ENCODE results near the gene CAMSAP1.

Gene CAMSAP1

DNA sequence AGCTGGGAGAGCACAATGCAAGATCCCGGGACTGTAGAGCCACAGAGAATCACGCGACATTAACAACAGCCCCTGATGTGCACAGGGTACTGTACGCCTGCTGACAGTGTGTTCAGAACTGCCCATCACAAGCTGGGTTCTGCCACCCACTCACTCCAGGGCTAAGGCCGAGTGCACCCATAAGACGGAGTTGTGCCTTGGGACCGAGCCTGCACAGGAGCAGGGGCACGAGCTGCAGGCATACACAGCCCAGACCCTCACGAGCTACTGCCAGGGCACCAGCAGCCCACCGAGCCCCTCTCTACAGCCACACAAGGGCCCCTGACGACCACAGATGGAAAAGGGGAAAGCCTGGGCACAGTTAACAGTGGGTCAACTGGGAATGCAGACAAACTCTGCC is 67.8 kb downstream of the CAMSAP1 start:
- Mint-ChIP-seq H3K27ac (no peak overlapping the region), H3K9me3 (peaks cover 7% of the 10 kb centered on the region), H3K27me3 (ENCODE audit: low read depth) (no peaks in the 10 kb centered on the region)

GRCh38 chr9:135835131-135835530 is 72.2 kb downstream of the CAMSAP1 start:
- H3K36me3 Mint-ChIP-seq (ENCODE audit: low read depth): no peaks in the 10 kb centered on the region
- H3K4me1 Mint-ChIP-seq (ENCODE audit: low read depth): no peaks in the 10 kb centered on the region
- H3K27ac Mint-ChIP-seq: no peak overlapping the region
- peaks cover 4% of the 10 kb centered on the region for H3K9me3 Mint-ChIP-seq
- H3K27me3 Mint-ChIP-seq (ENCODE audit: low read depth): no peaks in the 10 kb centered on the region
- no peak overlapping the region for H3K4me3 Mint-ChIP-seq

More for the DNA sequence above, 67.8 kb downstream of the CAMSAP1 start:
- peaks cover 10% of the 10 kb centered on the region for H3K36me3 Mint-ChIP-seq (ENCODE audit: low read depth)
- no peak overlapping the region for H3K4me3 Mint-ChIP-seq
- H3K4me1 Mint-ChIP-seq (ENCODE audit: low read depth): no peaks in the 10 kb centered on the region

DNA sequence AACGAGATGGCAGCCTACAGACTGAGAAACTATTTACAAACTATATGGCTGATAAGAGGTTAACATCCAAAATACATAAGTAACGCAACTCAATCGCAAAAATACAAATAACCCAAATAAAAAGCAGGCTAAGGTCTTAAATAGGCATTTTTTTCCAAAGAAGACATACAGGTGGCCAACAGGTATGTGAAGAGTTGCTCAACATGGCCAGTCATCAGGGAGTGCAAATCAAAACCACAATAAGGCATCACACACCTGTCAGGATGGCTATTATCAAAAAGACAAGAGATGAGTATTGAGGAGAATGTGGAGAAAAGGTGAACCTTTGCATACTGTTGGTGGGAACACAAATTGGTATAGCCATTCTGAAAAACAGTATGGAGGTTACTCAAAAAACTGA is 73.5 kb downstream of the CAMSAP1 start:
- Mint-ChIP-seq H3K36me3 (ENCODE audit: low read depth) (peaks cover 3% of the 10 kb centered on the region), H3K27me3 (ENCODE audit: low read depth) (no peaks in the 10 kb centered on the region), H3K9me3 (peaks cover 12% of the 10 kb centered on the region)

GRCh38 chr9:135830496-135830895 is 76.8 kb downstream of the CAMSAP1 start:
- H3K4me1 Mint-ChIP-seq (ENCODE audit: low read depth): no peaks in the 10 kb centered on the region
- H3K27ac Mint-ChIP-seq: no peak overlapping the region
- no peaks in the 10 kb centered on the region for H3K27me3 Mint-ChIP-seq (ENCODE audit: low read depth)
- no peak overlapping the region for H3K4me3 Mint-ChIP-seq
- peaks cover 12% of the 10 kb centered on the region for H3K36me3 Mint-ChIP-seq (ENCODE audit: low read depth)
- H3K9me3 Mint-ChIP-seq: peaks cover 22% of the 10 kb centered on the region

More for the DNA sequence above, 73.5 kb downstream of the CAMSAP1 start:
- H3K4me1 Mint-ChIP-seq (ENCODE audit: low read depth): no peaks in the 10 kb centered on the region
- no peak overlapping the region for H3K27ac Mint-ChIP-seq
- H3K4me3 Mint-ChIP-seq: no peak overlapping the region

- Mint-ChIP-seq H3K4me3 (no peak overlapping the region), H3K9me3 (peaks cover 22% of the 10 kb centered on the region), H3K27ac (no peak overlapping the region), H3K4me1 (ENCODE audit: low read depth) (no peaks in the 10 kb centered on the region), H3K27me3 (ENCODE audit: low read depth) (no peaks in the 10 kb centered on the region), H3K36me3 (ENCODE audit: low read depth) (peaks cover 13% of the 10 kb centered on the region)
Measured at GRCh38 chr9:135828656-135829055, 78.7 kb downstream of the CAMSAP1 start.

GRCh38 chr9:135827866-135828580 is 79.3 kb downstream of the CAMSAP1 start:
- H3K9me3 Mint-ChIP-seq: peaks cover 22% of the 10 kb centered on the region
- H3K27me3 Mint-ChIP-seq (ENCODE audit: low read depth): no peaks in the 10 kb centered on the region
- no peaks in the 10 kb centered on the region for H3K4me1 Mint-ChIP-seq (ENCODE audit: low read depth)
- no peak overlapping the region for H3K27ac Mint-ChIP-seq
- no peak overlapping the region for H3K4me3 Mint-ChIP-seq
- peaks cover 18% of the 10 kb centered on the region for H3K36me3 Mint-ChIP-seq (ENCODE audit: low read depth)

GRCh38 chr9:135827301-135827700 is 80.0 kb downstream of the CAMSAP1 start:
- Mint-ChIP-seq H3K27me3 (ENCODE audit: low read depth) (no peaks in the 10 kb centered on the region), H3K4me3 (no peak overlapping the region), H3K9me3 (peaks cover 22% of the 10 kb centered on the region), H3K36me3 (ENCODE audit: low read depth) (peaks cover 20% of the 10 kb centered on the region), H3K4me1 (ENCODE audit: low read depth) (no peaks in the 10 kb centered on the region), H3K27ac (no peak overlapping the region)

DNA sequence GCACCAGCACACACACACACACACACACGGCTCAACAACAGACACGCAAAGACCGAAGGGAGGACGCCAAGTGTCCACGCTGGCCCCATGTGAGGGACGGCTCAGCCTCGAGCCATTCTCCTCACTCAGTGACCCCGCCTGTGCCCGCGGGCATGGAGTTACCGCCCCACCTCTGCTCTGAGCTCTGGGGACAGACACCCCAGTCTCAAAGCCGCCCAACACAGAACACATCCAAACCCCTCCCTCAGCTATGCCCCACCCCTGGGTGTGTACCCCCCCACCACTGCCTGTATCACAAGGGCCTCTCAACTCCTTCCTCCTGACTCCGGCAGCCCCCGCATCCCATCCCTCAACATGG is 81.2 kb downstream of the CAMSAP1 start:
- no peaks in the 10 kb centered on the region for H3K4me1 Mint-ChIP-seq (ENCODE audit: low read depth)
- no peaks in the 10 kb centered on the region for H3K27me3 Mint-ChIP-seq (ENCODE audit: low read depth)
- no peak overlapping the region for H3K27ac Mint-ChIP-seq

GRCh38 chr9:135825435-135826187 is 81.7 kb downstream of the CAMSAP1 start:
- peaks cover 20% of the 10 kb centered on the region for H3K36me3 Mint-ChIP-seq (ENCODE audit: low read depth)
- peaks cover 21% of the 10 kb centered on the region for H3K9me3 Mint-ChIP-seq
- no peak overlapping the region for H3K4me3 Mint-ChIP-seq
- no peaks in the 10 kb centered on the region for H3K4me1 Mint-ChIP-seq (ENCODE audit: low read depth)
- no peak overlapping the region for H3K27ac Mint-ChIP-seq
- no peaks in the 10 kb centered on the region for H3K27me3 Mint-ChIP-seq (ENCODE audit: low read depth)

More for the DNA sequence above, 81.2 kb downstream of the CAMSAP1 start:
- Mint-ChIP-seq H3K9me3 (peaks cover 22% of the 10 kb centered on the region), H3K4me3 (no peak overlapping the region), H3K36me3 (ENCODE audit: low read depth) (peaks cover 20% of the 10 kb centered on the region)

DNA sequence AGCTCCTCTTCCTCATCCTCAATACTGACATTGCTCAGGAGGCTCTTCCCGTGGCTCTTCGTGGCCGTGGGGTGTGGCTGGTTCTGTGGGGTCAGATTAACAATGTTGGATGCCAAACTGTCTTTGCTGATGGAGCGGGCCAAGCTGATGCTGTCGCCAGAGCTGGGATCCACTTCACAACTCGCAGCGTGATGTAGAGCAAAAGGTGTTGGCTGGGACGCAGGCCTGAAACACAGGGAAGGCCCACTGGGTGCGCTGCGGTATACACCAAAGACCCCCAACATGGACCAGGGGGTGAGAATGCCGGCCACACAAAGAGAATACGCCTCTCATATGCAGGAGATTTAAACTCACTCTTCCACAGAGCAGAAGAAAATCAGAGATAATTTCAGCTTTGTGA is 84.3 kb downstream of the CAMSAP1 start:
- Mint-ChIP-seq H3K4me3 (no peak overlapping the region), H3K4me1 (ENCODE audit: low read depth) (no peaks in the 10 kb centered on the region), H3K9me3 (peaks cover 1% of the 10 kb centered on the region), H3K27me3 (ENCODE audit: low read depth) (no peaks in the 10 kb centered on the region), H3K27ac (no peak overlapping the region), H3K36me3 (ENCODE audit: low read depth) (peaks cover 9% of the 10 kb centered on the region)

DNA sequence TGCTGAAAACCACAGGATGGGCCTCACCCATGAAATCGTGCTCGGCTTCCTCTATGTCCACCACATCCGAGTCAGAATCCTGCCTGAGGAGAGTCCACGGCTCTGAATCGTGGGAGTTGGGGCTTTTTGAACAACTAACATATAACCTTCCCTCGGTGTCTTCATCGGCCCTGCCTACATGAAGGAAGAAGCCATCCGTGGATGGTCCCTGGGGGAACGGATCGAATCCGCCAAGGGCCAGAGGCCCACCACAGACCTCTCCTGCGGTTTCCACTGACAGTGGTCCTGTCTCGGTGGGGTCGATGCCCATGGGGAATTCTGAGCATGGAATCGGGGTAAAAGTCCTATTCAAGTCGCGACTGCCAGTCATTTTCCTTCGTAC is 85.0 kb downstream of the CAMSAP1 start:
- H3K9me3 Mint-ChIP-seq: no peaks in the 10 kb centered on the region
- H3K27me3 Mint-ChIP-seq (ENCODE audit: low read depth): no peaks in the 10 kb centered on the region
- peaks cover 8% of the 10 kb centered on the region for H3K36me3 Mint-ChIP-seq (ENCODE audit: low read depth)
- no peak overlapping the region for H3K4me3 Mint-ChIP-seq
- no peak overlapping the region for H3K27ac Mint-ChIP-seq
- H3K4me1 Mint-ChIP-seq (ENCODE audit: low read depth): no peaks in the 10 kb centered on the region

- Mint-ChIP-seq H3K9me3 (no peaks in the 10 kb centered on the region), H3K4me1 (ENCODE audit: low read depth) (no peaks in the 10 kb centered on the region), H3K36me3 (ENCODE audit: low read depth) (peaks cover 8% of the 10 kb centered on the region), H3K4me3 (no peak overlapping the region), H3K27me3 (ENCODE audit: low read depth) (no peaks in the 10 kb centered on the region), H3K27ac (no peak overlapping the region)
Measured at GRCh38 chr9:135821733-135822373, 85.5 kb downstream of the CAMSAP1 start.

DNA sequence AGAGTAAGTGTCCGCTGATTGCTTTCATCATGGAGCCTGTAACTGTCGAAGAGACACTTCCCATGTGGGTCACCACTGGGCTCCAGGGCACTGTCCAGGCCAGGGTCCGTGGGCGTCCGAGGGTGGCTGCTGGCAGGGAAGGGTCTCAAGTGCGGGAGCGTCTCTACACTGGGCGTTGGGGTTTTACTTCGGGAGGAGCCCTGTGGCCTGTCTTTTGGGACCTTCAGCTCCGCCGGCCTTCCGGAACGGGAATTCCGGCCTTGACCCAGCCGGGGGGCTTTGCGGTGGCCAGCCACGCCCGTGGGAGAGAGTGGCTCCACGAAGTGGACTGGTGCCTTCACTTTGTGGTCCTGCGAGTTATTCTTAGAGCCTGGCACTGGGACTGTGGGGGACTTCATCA is 86.2 kb downstream of the CAMSAP1 start:
- Mint-ChIP-seq H3K36me3 (ENCODE audit: low read depth) (peaks cover 11% of the 10 kb centered on the region), H3K27ac (no peak overlapping the region)

GRCh38 chr9:135820661-135821060 is 86.7 kb downstream of the CAMSAP1 start:
- no peaks in the 10 kb centered on the region for H3K27me3 Mint-ChIP-seq (ENCODE audit: low read depth)
- H3K9me3 Mint-ChIP-seq: no peaks in the 10 kb centered on the region
- H3K4me1 Mint-ChIP-seq (ENCODE audit: low read depth): no peaks in the 10 kb centered on the region
- H3K27ac Mint-ChIP-seq: no peak overlapping the region
- H3K4me3 Mint-ChIP-seq: no peak overlapping the region
- H3K36me3 Mint-ChIP-seq (ENCODE audit: low read depth): peaks cover 11% of the 10 kb centered on the region

More for the DNA sequence above, 86.2 kb downstream of the CAMSAP1 start:
- H3K9me3 Mint-ChIP-seq: no peaks in the 10 kb centered on the region
- no peaks in the 10 kb centered on the region for H3K27me3 Mint-ChIP-seq (ENCODE audit: low read depth)
- H3K4me3 Mint-ChIP-seq: no peak overlapping the region
- no peaks in the 10 kb centered on the region for H3K4me1 Mint-ChIP-seq (ENCODE audit: low read depth)

- Mint-ChIP-seq H3K27ac (no peak overlapping the region), H3K4me3 (no peak overlapping the region), H3K4me1 (ENCODE audit: low read depth) (no peaks in the 10 kb centered on the region), H3K27me3 (ENCODE audit: low read depth) (no peaks in the 10 kb centered on the region), H3K36me3 (ENCODE audit: low read depth) (peaks cover 9% of the 10 kb centered on the region), H3K9me3 (no peaks in the 10 kb centered on the region)
Measured at GRCh38 chr9:135819905-135820304, 87.4 kb downstream of the CAMSAP1 start.

Measured in T-helper 1 cell treated with Interleukin-12 subunit alpha and Interleukin-12 subunit beta and Interleukin-4 antibody, amounts not matched to agents 30 μg/mL and 1 μg/mL, for 36 hours (primary cell).